MM.1S (cell line): ENCODE data around the gene UCP2.

Source experiments
- CTCF ChIP-seq: fragments of 300-600 bp; sonication (generic); IDR thresholded peaks from 2 replicates; pipeline ENCODE4 v1.5.1; 2016; ENCODE audit warnings: antibody characterized with exemption, low read length, mixed read lengths
- EZH2 ChIP-seq: fragments of 300-600 bp; sonication (generic); optimal IDR thresholded peaks from 2 replicates; pipeline ENCODE3; 2017; ENCODE audit warnings: low read depth, mild to moderate bottlenecking, antibody characterized with exemption, low read length, mixed read lengths
- EZH2phosphoT487 ChIP-seq: fragments of 300-600 bp; sonication (generic); IDR thresholded peaks from 2 replicates; pipeline ENCODE4 v1.6.1; 2018; ENCODE audit warnings: antibody characterized with exemption, low read length

- no peak for TF ChIP-seq CTCF
- TF ChIP-seq EZH2 = no peak
- TF ChIP-seq EZH2phosphoT487 = no peak
Measured at GRCh38 chr11:73961321-73961720, 21.3 kb downstream of the UCP2 start.
